HG03575 (cell line): ENCODE measurements around the gene RGPD4.
"Not testable (repeated sequence)": the region's sequence is repeated elsewhere in the genome, so short reads cannot be mapped to it uniquely, and the experiment has no call there.

Source experiments
- ATAC-seq: cut with Tn5 transposase; IDR thresholded peaks from one replicate; pipeline ENCODE4 v1.9.1; 2021; ENCODE audit not compliant: unreplicated experiment, insufficient number of reproducible peaks, low FRiP score; ENCODE audit errors: extremely low read depth

The RGPD4 gene

DNA sequence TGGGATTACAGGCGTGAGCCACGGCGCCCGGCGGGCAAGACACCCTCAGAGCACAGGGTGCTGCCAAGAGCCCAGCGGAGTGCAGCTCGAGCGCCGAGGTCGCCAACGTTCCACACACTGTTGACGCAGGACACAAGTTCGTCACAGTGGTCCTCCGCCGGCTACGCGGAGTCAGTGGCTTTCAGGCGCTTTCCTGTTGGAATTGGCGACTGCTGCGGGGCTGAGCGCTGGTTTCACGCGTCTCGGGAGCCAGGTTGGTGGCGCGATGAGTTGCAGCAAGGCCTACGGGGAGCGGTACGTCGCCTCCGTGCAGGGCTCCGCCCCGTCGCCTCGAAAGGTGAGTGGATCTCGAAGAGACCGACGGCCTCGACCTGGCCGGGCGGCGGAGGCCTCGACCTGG lies at the start of gene RGPD4:
TSS of gene RGPD4 (plus strand) at position 144 of the 400 bp plus-strand sequence. CDS start at position 266, 122 bp downstream.
- ATAC-seq: not testable (repeated sequence)

DNA sequence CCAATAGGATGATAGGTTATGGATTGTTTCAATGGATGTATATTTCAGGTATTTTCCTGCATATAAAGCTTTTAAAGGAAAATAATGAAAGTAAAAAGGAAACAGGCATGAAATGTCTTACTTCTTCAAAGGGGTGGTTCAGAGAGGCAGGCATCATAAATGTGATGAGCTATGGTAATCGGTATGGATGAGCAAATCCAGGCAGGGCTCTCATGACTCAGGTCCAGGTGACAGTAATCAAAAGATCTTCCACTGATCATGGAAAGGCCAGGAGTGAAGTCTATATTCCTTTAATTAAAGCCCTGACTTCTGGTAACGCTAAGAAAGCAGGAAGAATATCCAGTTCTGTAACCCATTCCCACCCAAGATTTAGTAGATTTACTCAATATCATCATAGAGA lies 48.7 kb upstream of the RGPD4 start:
- no peak for ATAC-seq

DNA sequence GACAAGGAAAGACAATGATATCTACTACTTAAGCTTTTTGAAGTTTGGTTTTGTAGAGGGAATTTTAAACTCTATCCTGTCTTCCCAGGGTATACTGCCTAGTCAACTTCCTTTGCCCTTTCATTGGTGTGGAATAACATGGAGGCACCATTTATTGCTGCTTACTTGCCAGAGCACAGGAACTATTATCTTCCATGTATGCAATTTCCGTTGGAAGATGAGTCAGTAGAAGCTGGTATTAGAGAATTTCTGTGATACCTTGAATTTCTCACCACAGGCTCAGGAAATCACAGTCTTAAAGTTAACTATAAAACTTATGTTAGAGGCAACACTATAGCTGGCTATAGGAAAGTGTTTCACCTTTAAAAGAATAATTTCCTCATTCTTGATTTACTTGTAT lies 40.9 kb upstream of the RGPD4 start:
- no peak for ATAC-seq

DNA sequence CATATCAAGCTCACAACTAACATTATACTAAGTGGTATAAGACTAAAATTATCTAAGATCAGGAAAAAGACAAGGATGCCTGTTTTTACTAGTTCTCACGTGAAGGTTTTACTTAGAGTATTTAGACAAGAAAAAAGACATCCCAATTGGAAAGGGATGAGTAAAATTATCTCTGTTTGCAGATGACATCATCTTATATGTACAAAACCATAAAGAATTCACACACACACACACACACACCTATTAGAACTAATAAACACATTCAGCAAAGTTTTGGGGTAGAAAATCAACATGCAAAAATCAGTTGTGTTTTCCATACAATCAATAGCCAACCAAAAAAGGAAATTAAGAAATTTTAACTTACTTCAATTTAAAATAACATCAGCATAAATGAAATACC lies 35.9 kb upstream of the RGPD4 start:
- ATAC-seq: no peak

DNA sequence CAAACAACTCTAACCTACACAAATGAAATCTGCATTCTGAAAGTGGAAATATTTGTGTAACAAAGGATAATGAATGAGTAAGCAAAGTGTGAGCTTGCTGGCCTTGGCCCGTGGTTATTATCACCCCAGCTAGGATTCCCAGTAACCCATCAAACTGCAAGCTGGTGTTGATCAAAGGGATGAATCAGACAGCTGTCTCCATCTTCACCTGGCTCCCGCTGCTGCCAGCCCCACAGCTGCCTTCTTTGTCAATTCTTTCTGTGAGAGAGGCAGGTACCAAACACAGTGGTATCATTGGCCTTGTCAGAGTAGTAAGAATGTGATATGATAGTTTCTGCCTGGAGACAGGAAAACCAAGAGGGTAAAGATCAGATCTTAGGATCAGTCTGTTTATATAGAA lies 25.2 kb upstream of the RGPD4 start:
- no peak for ATAC-seq

DNA sequence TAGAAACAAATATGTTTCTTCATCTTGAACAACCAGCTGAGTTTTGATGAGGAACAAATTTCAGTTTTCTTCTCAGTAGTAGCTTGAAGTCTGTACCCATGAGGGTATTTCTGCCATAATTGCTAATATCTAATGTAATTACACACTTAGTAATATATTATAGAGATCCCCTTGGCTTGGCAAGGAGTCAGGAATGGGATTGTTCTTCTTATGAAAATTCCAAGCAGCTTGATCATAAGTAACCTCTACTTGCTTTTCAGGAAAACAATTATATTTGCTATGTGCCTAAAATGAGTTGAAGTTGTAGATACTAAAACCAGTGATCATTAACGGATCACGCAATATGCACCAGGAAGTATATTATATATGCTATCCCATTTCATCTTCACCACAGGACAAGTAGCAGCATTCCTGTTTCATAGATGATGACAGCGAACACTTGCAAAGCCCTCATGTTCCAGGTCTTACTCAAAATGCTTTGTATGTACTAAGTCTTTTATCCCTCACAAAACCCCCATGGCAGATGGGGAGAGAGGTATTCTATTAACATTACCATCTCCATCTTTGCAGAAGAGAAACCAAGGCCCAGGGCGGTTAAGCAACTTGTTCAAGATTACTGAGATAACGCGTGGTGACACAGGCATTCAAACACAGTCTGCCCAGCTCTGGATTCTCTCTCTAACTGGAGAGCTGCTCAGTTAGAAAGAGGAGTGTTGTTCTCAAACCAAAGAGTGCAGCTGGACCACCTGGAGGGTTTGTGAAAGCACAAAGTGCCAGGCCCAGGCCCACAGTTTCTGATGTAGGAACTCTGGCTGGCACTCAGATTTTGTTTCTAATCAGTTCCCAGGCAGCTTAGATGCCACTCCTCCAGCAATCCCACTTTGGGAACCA lies 21.8 kb upstream of the RGPD4 start:
- no peak for ATAC-seq

DNA sequence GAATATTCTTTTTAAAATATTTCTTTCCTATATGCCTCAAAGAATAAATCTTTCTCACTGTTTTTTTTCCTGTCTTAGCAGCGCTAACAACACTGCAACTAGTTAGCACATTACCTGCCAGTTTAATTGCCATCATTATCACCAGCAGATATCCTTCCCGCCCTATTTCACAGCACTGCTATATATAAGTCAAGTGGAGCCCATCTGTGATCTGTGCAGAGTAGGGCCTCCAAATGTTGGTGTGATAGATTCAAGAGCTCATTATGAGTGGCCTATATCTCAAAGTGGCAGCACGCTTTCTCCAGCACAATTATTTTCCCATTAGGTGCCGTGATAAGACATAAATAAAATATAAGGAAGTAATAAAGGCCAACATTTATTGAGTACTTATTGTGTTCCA lies 19.8 kb upstream of the RGPD4 start:
- ATAC-seq: no peak

DNA sequence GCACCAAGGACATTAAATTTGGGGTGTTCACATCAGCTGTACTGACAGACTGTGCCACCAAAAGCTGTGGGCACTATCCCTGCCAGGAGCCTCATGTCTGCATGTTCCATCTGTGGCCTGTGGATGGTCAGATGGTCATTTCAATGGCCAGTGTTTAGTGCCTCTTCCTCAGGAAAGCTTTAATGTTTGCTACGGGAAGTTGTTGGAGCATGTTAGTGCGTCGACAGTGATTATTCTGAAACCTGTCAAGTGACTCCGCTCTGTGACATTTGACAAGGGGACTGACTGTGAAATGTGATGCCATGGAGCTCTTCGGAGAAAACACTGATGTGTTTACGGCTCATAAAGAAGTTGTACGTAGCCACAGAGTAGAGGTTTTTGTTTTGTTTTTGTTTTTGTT lies 18.7 kb upstream of the RGPD4 start:
- no peak for ATAC-seq

DNA sequence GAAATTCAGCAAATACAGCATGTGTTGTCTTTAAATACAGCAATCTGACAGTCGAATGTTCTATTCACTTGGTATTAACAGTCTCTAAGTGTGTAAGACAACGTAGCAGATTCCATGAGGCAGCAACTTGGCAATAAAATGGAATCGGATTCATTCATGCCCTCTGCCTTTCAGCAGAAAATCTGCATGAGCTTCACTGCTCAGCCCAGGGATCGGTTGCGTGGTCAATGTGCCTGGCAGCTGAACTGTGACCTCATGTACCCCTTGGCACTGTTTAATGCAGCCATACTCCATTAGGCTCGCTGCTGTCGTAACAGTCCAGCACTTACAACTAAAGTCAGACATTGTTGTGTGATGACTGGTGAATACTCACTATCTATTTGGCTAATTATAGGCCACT lies 17.7 kb upstream of the RGPD4 start:
- no peak for ATAC-seq

DNA sequence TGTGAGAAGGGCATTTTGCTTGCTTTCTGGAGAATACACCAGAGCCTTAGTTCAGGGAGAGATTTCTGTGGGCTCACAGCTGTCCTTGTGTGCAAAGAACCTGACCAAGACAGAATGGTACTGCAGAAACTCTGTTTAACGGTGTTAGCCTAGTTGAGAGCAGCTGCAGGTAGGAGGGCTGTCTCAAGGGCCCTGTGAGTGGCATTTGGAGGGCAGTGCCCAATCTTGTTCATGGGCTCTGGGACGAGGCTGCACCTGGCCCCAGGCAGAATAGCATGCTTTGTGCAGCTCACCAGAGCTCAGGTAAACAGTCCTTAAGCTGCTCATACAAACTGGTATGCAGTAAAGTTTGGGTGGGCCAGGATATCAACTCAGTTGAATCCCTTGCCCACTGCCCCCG lies 16.9 kb upstream of the RGPD4 start:
- no peak for ATAC-seq

DNA sequence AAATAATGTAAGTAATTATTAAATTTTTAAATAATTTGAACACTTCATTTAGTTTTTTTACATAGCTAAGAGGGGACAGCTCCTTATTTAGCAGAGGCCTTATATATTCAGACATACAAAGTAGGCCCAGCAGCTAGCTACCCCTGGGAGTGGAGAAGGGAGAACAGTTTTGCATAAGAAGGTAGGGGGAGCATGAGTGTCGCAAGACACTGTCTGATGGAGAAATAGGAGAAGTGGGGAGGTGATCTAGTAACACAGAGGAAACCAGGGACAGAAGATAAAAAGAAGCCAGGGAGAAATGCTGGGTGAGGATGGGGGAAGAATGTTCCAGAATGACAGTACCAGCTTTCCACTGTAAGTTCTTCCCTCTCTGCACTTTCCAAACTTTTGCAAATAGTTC lies 16.0 kb upstream of the RGPD4 start:
- no peak for ATAC-seq

DNA sequence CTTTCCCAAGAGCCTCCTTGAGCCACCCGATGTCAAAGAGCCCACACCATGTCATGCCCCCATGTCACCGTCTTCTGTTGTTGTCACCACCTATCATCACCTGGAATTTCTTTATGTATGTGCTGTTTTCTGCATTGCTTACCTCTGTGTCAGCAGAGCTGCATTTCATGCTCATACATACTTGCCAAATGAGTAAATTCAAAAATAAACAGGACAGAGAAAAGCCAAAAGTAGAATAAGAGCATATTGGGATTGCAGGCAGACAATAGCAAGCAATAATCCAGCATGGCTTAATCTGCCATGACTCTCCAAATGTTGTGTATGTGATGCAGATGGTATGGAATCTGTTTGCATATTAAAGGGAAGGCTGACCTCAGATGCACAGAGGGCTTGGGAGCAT lies 15.3 kb upstream of the RGPD4 start:
- ATAC-seq: no peak

DNA sequence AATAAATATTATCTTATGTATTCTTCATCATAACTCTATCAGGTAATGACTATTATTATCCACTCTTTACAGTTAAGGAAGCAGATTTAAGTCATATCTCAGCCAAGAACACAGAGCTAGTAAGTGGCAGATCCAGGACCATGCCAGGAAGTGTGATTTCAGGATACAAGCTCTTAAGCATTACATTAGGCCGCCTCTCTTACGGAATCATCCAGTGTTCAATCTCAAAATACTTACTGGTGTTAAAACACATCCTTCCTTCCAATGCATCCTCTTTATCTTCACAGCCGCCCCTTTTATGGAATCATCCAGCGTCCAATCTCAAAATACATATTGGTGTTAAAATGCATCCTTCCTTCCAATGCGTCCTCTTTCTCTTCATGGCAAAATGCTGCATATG lies 14.7 kb upstream of the RGPD4 start:
- no peak for ATAC-seq

DNA sequence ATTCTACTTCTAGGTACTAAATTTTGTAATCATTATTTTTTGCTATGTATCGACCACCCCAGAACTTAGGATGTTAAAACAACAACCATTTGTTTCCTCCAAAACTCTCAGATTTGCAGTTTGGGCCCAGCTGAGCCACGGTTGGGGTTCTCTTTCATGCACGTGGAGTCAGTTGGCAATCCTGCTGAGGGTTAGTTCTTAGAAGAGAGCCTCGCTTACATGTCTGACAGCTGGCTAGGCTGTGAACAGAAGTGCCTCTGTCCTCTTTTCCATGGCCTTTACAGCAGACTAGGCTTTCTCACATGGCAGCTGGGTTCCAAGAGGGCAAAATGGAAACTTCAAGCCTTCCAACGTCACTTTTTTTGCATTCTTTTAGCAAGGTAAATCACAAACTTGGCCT lies 9.3 kb upstream of the RGPD4 start:
- ATAC-seq: no peak

DNA sequence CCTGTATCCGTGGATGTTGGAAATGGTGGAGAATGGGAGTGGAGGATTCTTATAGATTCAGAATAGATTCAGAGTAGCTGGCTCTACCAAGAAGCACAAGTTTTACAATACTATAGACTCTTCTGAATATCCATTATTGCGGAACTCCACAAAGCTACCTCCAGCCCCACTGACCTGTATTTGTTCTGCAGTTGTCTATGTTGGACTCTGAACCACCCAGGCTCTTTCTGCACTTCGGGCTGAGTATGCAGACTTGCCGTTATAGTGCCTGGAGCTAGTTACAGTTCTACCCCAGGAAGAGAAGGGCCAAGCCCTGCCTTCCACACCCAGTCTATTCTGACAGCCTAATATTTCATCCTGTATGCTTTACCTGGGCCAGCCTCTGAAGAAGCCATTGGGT lies 4.4 kb upstream of the RGPD4 start:
- ATAC-seq: no peak

DNA sequence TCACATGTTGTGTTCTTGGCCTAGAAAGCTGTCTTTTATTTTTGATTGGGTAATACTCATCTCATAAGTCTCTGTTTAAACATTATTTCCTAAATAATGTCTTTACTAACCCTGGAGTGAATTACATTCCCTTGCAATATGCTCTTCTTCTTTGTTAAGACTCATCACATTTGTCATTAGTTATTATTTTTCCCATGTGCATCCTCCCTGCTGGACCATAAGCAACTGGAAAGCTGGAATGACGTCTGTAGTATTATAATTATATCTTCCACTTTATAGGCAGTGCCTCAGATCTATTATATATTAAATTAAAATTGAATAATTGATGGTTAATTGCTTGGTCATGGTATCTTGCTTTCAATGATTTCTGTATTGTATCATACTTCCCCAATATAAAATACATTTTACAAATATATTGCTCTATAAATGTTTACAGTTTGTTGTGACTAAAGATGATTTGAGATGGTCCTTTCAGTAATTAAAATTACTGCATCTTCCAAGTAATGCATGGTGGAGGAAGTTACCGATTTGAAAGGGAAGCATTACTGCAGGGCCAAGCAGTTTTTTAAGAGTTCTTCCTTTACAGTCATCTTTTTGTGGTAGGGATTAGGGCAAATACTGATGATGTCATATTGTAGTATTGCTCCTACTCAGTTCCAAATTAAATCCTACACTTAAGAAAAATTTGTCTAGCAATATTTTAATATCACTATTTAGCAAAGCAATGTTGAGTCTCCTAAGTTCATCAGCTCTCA lies 2.1 kb upstream of the RGPD4 start:
- no peak for ATAC-seq

DNA sequence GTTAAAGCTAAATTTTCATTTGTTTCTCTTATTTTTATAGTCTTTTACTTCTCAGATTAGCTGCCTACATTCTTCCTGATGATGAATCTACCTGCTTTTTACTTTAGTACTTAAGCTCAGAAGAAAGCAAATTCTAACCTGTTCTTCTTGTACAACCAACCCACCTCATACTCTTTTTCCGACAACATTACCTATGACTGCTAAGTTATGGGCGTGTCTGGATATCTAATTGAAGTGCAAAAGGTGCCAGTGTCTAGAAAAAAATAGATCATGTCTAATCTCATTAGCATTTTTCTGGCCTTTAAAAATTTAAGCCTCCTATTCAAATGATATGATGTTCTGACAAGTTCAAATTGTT lies 1.5 kb upstream of the RGPD4 start:
- ATAC-seq: no peak

DNA sequence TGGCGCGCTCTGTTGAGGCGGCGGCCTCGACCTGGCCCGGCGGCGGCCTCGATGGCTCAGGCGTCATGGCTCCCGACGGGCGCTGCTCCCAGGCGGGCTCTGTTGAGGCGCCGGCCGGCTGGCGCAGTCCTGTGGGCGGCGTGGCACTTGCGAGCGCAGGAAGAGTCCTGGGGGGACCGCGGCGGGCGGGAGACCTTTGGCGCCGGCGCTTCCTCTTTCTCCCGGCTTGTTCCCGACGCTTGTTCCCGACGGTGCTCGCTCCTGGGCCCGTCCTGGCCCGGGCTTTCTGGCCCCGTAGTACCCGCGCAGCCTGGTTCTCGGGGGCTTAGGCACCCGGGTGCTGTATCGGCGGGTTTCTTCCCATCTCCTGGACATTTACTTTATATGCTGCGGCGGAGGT lies 2.8 kb downstream of the RGPD4 start:
- ATAC-seq: not testable (repeated sequence)

DNA sequence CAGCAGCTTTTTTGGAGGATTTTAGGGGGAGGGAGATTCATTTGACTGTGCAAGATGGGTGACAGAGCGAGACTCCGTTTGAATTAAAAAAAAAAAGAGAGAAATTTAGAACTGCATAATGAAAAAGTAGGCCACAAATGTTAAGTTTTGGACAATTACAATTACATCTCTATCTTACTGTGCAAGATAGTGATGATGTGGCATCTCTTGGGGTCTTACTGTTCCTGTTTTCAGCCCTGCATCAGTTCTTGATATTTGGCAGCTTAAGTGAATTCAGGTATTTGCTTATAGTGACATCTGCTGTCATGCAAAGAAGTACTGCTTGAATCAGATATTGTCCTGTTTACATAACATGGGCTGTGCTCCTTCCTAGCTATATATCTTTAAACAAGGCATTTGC lies 6.5 kb downstream of the RGPD4 start:
- ATAC-seq: not testable (repeated sequence)

DNA sequence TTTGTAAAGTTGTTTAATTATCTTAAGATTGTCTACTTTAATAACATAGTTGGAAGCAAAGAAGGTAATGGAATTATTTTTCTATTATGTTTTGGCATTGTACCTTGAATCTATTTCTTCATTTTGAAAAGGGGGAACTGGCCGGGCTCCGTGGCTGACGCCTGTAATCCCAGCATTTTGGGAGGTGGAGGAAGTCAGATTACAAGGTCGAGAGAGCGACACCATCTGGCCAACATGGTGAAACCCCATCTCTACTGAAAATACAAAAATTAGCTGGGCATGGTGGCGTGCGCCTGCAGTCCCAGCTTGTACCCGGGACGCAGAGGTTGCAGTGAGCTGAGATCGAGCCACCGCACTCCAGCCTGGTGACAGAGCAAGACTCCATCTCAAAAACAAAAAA lies 6.9 kb downstream of the RGPD4 start:
- not testable (repeated sequence) for ATAC-seq
